Liver (tissue), 9 donors: ENCODE results near the gene SYCP1. TPM values are rescaled to one million over a fixed set of nuclear protein-coding genes. Genes with fewer than 3 reads are reported as not detected.

Experiments used
- DNase-seq: peaks from one replicate; pipeline ENCODE4 v3.0.0-alpha.2; 2017; ENCODE audit warnings: low spot score
- H3K27ac ChIP-seq, 2 donors: one replicate each; pipeline ENCODE4 v1.7.0; 2013; ENCODE audit warnings: inconsistent platforms in 2 of 2, low read length in 2 of 2, control low read depth in 1 of 2, low read depth in 1 of 2, mild to moderate bottlenecking in 1 of 2
- H3K27me3 ChIP-seq, 4 donors: one replicate each; pipeline versions ENCODE4 v1.6.1 to v1.7.0; 2013; ENCODE audit warnings: low read length in 3 of 4, inconsistent platforms in 1 of 4, mild to moderate bottlenecking in 1 of 4, moderate library complexity in 1 of 4; ENCODE audit not compliant: control insufficient read depth in 4 of 4, insufficient read depth in 4 of 4
- H3K36me3 ChIP-seq, 4 donors: one replicate each; pipeline versions ENCODE4 v1.6.1 to v1.7.0; 2013; ENCODE audit warnings: low read length in 3 of 4, mild to moderate bottlenecking in 3 of 4, low read depth in 1 of 4, moderate library complexity in 1 of 4; ENCODE audit not compliant: control insufficient read depth in 4 of 4, insufficient read depth in 3 of 4
- H3K4me1 ChIP-seq, 4 donors: one replicate each; pipeline versions ENCODE4 v1.6.1 to v1.7.0; 2013; ENCODE audit warnings: low read length in 3 of 4, mild to moderate bottlenecking in 3 of 4, moderate library complexity in 1 of 4; ENCODE audit not compliant: control insufficient read depth in 4 of 4, insufficient read depth in 4 of 4
- H3K4me3 ChIP-seq, 3 donors: one replicate each; pipeline versions ENCODE4 v1.6.1 to v1.7.0; 2013; ENCODE audit warnings: low read length in 3 of 3, control low read depth in 1 of 3, low read depth in 1 of 3, mild to moderate bottlenecking in 1 of 3
- H3K9ac ChIP-seq, 2 donors: one replicate each; pipeline ENCODE4 v1.7.0; 2013; ENCODE audit warnings: low read length in 2 of 2, mild to moderate bottlenecking in 2 of 2, moderate library complexity in 2 of 2, control low read depth in 1 of 2, low read depth in 1 of 2
- H3K9me3 ChIP-seq, 4 donors: one replicate each; pipeline versions ENCODE4 v1.6.1 to v1.7.0; 2013; ENCODE audit warnings: low read length in 3 of 4; ENCODE audit not compliant: control insufficient read depth in 4 of 4
- EGR1 ChIP-seq, 2 donors: IDR thresholded peaks; 2 replicates each; pipeline ENCODE4 v1.6.1; 2016 to 2018; ENCODE audit warnings: antibody characterized with exemption in 2 of 2, low read depth in 2 of 2
- FOXA1 ChIP-seq: IDR thresholded peaks from 2 replicates; pipeline ENCODE4 v1.6.1; 2016; ENCODE audit warnings: antibody characterized with exemption
- FOXA2 ChIP-seq: IDR thresholded peaks from 2 replicates; pipeline ENCODE4 v1.6.1; 2016; ENCODE audit warnings: antibody characterized with exemption
- GABPA ChIP-seq, 2 donors: IDR thresholded peaks in 1 of 2; conservative IDR thresholded peaks in 1 of 2; 2 replicates each; pipeline ENCODE4 v1.6.1; 2016; ENCODE audit warnings: antibody characterized with exemption in 2 of 2, mild to moderate bottlenecking in 1 of 2, moderate library complexity in 1 of 2
- HNF4A ChIP-seq, 2 donors: conservative IDR thresholded peaks; 2 replicates each; pipeline ENCODE4 v1.6.1; 2016; ENCODE audit warnings: antibody characterized with exemption in 2 of 2, mild to moderate bottlenecking in 2 of 2
- MAX ChIP-seq: IDR thresholded peaks from 2 replicates; pipeline ENCODE4 v1.6.1; 2016; ENCODE audit warnings: antibody characterized with exemption
- REST ChIP-seq: IDR thresholded peaks from 2 replicates; pipeline ENCODE4 v1.6.1; 2016; ENCODE audit warnings: antibody characterized with exemption, mild to moderate bottlenecking
- RXRA ChIP-seq, 2 donors: IDR thresholded peaks; 2 replicates each; pipeline ENCODE4 v1.6.1; 2017 to 2018; ENCODE audit warnings: antibody characterized with exemption in 2 of 2, mild to moderate bottlenecking in 1 of 2
- TAF1 ChIP-seq: conservative IDR thresholded peaks from 2 replicates; pipeline ENCODE4 v1.6.1; 2016; ENCODE audit warnings: antibody characterized with exemption, mild to moderate bottlenecking
- YY1 ChIP-seq: IDR thresholded peaks from 2 replicates; pipeline ENCODE4 v1.6.1; 2016; ENCODE audit warnings: antibody characterized with exemption, mild to moderate bottlenecking
- WGBS: extraction: QIAGEN DNeasy Blood & Tissue Kit; methylation state at CpG from one replicate; pipeline ENCODE4 v1.1.7; 2013; 5-methylcytosine and 5-hydroxymethylcytosine counted together
- polyA plus RNA-seq, 2 donors: library from polyadenylated mRNA; stranded (reverse) in 1 of 2; unstranded in 1 of 2; fragments of 200-250 nt in 1 of 2; fragments of >200 nt in 1 of 2; fragmentation: Nextera tagmentation in 1 of 2; extraction: Ambion mirVana in 1 of 2; gene quantifications; one replicate each; pipeline versions ENCODE4 v1.2.1 to v1.2.3, GENCODE V29; 2013 to 2015
- total RNA-seq, 2 donors: library from RNA; depleted of rRNA; stranded (reverse); fragments of >200 nt; gene quantifications; one replicate each; pipeline ENCODE4 v1.2.3, GENCODE V29; 2014
- TF ChIP-seq, protein P1 (sequence below): IDR thresholded peaks from 2 replicates; pipeline ENCODE4 v1.6.1; 2016; ENCODE audit warnings: antibody characterized with exemption
- TF ChIP-seq, protein P2 (sequence below): fragments of 150-350 bp; IDR thresholded peaks from 2 replicates; pipeline ENCODE4 v1.5.1; 2017; ENCODE audit warnings: improper control_type of control experiment, low read depth, low read length; ENCODE audit not compliant: missing input control
- donor health status: healthy.
- donor health status: healthy.
- donor health status: healthy.
- donor health status: healthy.
- donor health status: healthy.

Gene SYCP1
- total and polyA plus RNA-seq, 4 donors: 0.89 TPM; not detected in 3

DNA sequence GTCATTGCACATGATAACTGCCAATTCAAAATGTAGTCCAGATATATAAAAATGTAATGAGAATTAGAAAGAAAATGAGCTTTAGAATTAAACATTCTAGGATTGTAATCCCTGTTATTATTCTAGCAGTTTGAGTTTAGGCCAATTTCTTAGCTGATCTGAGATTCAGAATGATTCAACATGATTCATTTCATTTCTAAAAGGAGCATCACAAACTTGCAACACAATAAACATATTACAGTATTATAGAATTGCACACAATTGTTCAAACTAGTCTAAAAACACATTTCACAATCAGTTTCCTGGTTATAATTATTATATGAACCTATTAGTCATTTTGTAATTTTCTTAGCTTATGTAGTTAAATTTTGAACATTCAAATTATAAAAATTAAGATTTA lies 131.6 kb downstream of the SYCP1 start:
- no peak overlapping the region for H3K4me3 ChIP-seq
- peaks cover 2 to 18% (median 5%) of the 10 kb centered on the region in 4 donors for H3K9me3 ChIP-seq

DNA sequence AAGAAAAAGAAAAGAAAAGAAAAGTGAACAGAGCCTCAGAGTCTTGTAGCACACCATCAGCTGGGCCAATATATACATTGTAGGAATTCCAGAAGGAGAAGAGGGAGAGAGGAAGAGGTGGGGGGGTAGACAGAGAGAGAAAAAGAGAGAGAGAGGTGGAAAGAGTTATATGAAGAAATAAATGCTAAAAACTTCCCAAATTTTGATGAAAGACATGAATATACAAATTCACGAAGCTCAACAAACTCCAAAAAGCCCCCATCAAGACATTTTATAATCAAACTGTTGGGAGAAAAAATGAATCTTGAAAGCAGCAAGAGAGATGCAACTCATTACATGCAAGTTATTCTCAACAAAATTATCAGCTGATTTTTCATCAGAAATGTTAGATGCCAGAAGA lies 133.4 kb downstream of the SYCP1 start:
- WGBS: 78% methylated on average over 1 of the region's 1 CpG
- Histone ChIP-seq H3K4me3 (no peak overlapping the region), H3K9ac (no peak overlapping the region), H3K9me3 (peaks cover 2 to 18% (median 5%) of the 10 kb centered on the region in 4 donors), H3K27ac (no peak overlapping the region), H3K4me1 (no peaks in the 10 kb centered on the region), H3K36me3 (no peaks in the 10 kb centered on the region), H3K27me3 (peaks cover 0 to 2% (median 0%) of the 10 kb centered on the region in 4 donors)
- TF ChIP-seq FOXA2 (no peak), REST (no peak), FOXA1 (no peak), YY1 (no peak), RXRA (IDR thresholded peaks at IDR 0.05) (no peak)
- TF ChIP-seq, protein P1, sequence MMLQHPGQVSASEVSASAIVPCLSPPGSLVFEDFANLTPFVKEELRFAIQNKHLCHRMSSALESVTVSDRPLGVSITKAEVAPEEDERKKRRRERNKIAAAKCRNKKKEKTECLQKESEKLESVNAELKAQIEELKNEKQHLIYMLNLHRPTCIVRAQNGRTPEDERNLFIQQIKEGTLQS: no peak
- TF ChIP-seq, protein P2, sequence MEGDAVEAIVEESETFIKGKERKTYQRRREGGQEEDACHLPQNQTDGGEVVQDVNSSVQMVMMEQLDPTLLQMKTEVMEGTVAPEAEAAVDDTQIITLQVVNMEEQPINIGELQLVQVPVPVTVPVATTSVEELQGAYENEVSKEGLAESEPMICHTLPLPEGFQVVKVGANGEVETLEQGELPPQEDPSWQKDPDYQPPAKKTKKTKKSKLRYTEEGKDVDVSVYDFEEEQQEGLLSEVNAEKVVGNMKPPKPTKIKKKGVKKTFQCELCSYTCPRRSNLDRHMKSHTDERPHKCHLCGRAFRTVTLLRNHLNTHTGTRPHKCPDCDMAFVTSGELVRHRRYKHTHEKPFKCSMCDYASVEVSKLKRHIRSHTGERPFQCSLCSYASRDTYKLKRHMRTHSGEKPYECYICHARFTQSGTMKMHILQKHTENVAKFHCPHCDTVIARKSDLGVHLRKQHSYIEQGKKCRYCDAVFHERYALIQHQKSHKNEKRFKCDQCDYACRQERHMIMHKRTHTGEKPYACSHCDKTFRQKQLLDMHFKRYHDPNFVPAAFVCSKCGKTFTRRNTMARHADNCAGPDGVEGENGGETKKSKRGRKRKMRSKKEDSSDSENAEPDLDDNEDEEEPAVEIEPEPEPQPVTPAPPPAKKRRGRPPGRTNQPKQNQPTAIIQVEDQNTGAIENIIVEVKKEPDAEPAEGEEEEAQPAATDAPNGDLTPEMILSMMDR: no peak
- no peak for DNase-seq

More for the DNA sequence above, 131.6 kb downstream of the SYCP1 start:
- Histone ChIP-seq H3K27me3 (peaks cover 0 to 2% (median 0%) of the 10 kb centered on the region in 4 donors), H3K4me1 (no peaks in the 10 kb centered on the region), H3K9ac (no peak overlapping the region), H3K36me3 (no peaks in the 10 kb centered on the region), H3K27ac (no peak overlapping the region)
- DNase-seq: no peak
- no peak for TF ChIP-seq EGR1 (IDR thresholded peaks at IDR 0.05; ENCODE audit: low read depth in 2 of 2)
- TF ChIP-seq YY1: no peak
- TF ChIP-seq FOXA1: no peak
- no peak for TF ChIP-seq HNF4A (conservative IDR thresholded peaks at IDR 0.05)
- TF ChIP-seq, protein P1: no peak
- no peak for TF ChIP-seq GABPA (IDR thresholded peaks at IDR 0.05 in 1 of 2, conservative IDR thresholded peaks at IDR 0.05 in 1 of 2)
- no peak for TF ChIP-seq TAF1
- no peak for TF ChIP-seq MAX
- TF ChIP-seq FOXA2: no peak
- no peak for TF ChIP-seq REST
- TF ChIP-seq, protein P2: no peak
- TF ChIP-seq RXRA (IDR thresholded peaks at IDR 0.05): no peak
